ENCODE measurements around the gene FRMPD4. TPM values are rescaled to one million over a fixed set of nuclear protein-coding genes. Genes with fewer than 3 reads are reported as not detected.

Gene FRMPD4
- total and polyA plus RNA-seq, 10 of the 15 experiments (the other 5 are each of a cell fraction or from before 2014, with no cell fraction given): not detected

GRCh38 chrX:12174358-12174757 lies 36.1 kb downstream of the FRMPD4 start:
- intact Hi-C loops (cut with micrococcal nuclease; ENCODE audit: unreplicated experiment): no loop called here
- ATAC-seq (no peak), FAIRE-seq (no peak), DNase-seq (ENCODE audit: low read depth, low spot score) (no peak)
- Histone ChIP-seq H3K4me1 (ENCODE audit: control insufficient read depth, insufficient read depth, low read length) (no peaks in the 10 kb centered on the region), H3K27me3 (replicated peaks in 1 of 2; ENCODE audit: control insufficient read depth in 2 of 2, insufficient read depth in 2 of 2, low read length in 1 of 2) (no peaks in the 10 kb centered on the region), H3K79me2 (ENCODE audit: control insufficient read depth, insufficient read depth, low read length) (no peaks in the 10 kb centered on the region), H3K27ac (ENCODE audit: control insufficient read depth, insufficient read depth) (no peak overlapping the region), H4K20me1 (ENCODE audit: control insufficient read depth, insufficient read depth) (no peaks in the 10 kb centered on the region), H3K36me3 (ENCODE audit: control insufficient read depth in 2 of 2, insufficient read depth in 2 of 2, low read length in 1 of 2) (no peaks in the 10 kb centered on the region), H3K4me2 (ENCODE audit: control insufficient read depth, insufficient read depth) (no peak overlapping the region), H3K4me3 (no peak overlapping the region), H3K9ac (ENCODE audit: control insufficient read depth, insufficient read depth, low read length) (no peak overlapping the region), H3K9me3 (replicated peaks; ENCODE audit: control insufficient read depth, insufficient read depth, low read length) (no peaks in the 10 kb centered on the region), H2AFZ (ENCODE audit: control insufficient read depth, low read depth, low read length) (no peak overlapping the region)
- ChIA-PET RAD21 (ENCODE audit: unreplicated experiment) (no interaction called here), CTCF (no interaction called here), SMC1A (ENCODE audit: uncharacterized antibody, unreplicated experiment) (interaction anchor here (0.9 kb wide), 1 partner anchor 106 kb away, joined by 3 read pairs; no protein-coding TSS in a partner anchor), POLR2A (no interaction called here)
- no peak for TF ChIP-seq IRF5 (IDR thresholded peaks at IDR 0.05; ENCODE audit: borderline replicate concordance)
- TF ChIP-seq BCLAF1 (IDR thresholded peaks at IDR 0.05): no peak
- TF ChIP-seq ZNF24 (IDR thresholded peaks at IDR 0.05): no peak
- TF ChIP-seq ZNF384 (IDR thresholded peaks at IDR 0.05; ENCODE audit: borderline replicate concordance, low read depth, low read length): no peak
- no peak for TF ChIP-seq BCL3 (IDR thresholded peaks at IDR 0.05; ENCODE audit: borderline replicate concordance, insufficient read depth, low read depth, low read length, poor library complexity, severe bottlenecking)
- TF ChIP-seq ATF7 (IDR thresholded peaks at IDR 0.05; ENCODE audit: low read depth): no peak
- no peak for TF ChIP-seq USF2 (IDR thresholded peaks at IDR 0.05; ENCODE audit: borderline replicate concordance, low read depth, low read length)
- TF ChIP-seq STAT3 (IDR thresholded peaks at IDR 0.05; ENCODE audit: low read depth, low read length): no peak
- no peak for TF ChIP-seq POLR2A (IDR thresholded peaks at IDR 0.05; ENCODE audit: low read depth, low read length)
- no peak for TF ChIP-seq REST (IDR thresholded peaks at IDR 0.05; ENCODE audit: low read depth, low read length)
- TF ChIP-seq EZH2 (IDR thresholded peaks at IDR 0.05; ENCODE audit: borderline replicate concordance, control insufficient read depth, low read depth, low read length): no peak
- TF ChIP-seq BMI1 (IDR thresholded peaks at IDR 0.05; ENCODE audit: borderline replicate concordance): no peak
- whole genome bisulfite sequencing (ENCODE audit: insufficient coverage, insufficient replicate concordance, low lambda C conversion rate, missing lambda C conversion rate): 14% methylated on average over 2 of the region's 2 CpGs
- BruUV-seq (replicated peaks): no TSS peak
- in situ Hi-C loops (cut with MboI): no loop called here

Measured in GM12878 (cell line).